ENCODE results near the gene CNNM4.
A peak's percentile ranks its signal among the peaks of the same experiment; 100 is the strongest.

The CNNM4 gene

GRCh38 chr2:96821113-96821675, 60.5 kb downstream of the CNNM4 start:
- Histone ChIP-seq H2AFZ (ENCODE audit: low read length) (no peak overlapping the region), H3K36me3 (ENCODE audit: insufficient read depth, low read length) (peaks cover 28% of the 10 kb centered on the region; the same call in 1 of the 2 replicates), H3K9ac (ENCODE audit: low read depth, low read length, poor library complexity, severe bottlenecking) (peak overlapping the region; percentile 37), H3K79me2 (ENCODE audit: insufficient read depth, low read length) (peaks cover 75% of the 10 kb centered on the region), H3K4me1 (ENCODE audit: insufficient read depth, low read length, poor library complexity, severe bottlenecking) (peaks cover 51% of the 10 kb centered on the region), H3F3A (ENCODE audit: low read depth) (no peaks in the 10 kb centered on the region), H3K9me2 (replicated peaks; ENCODE audit: low read depth, low read length) (no peaks in the 10 kb centered on the region), H4K20me1 (ENCODE audit: insufficient read depth, low read length, poor library complexity, severe bottlenecking) (peaks cover 71% of the 10 kb centered on the region), H3K9me3 (ENCODE audit: insufficient read depth, low read depth, low read length) (no peaks in the 10 kb centered on the region), H3K4me3 (ENCODE audit: low read length, poor library complexity, severe bottlenecking) (peak overlapping the region; percentile 85), H3K27me3 (ENCODE audit: insufficient read depth, low read length, poor library complexity, severe bottlenecking) (no peaks in the 10 kb centered on the region), H3K4me2 (ENCODE audit: low read depth, low read length, poor library complexity, severe bottlenecking) (peak overlapping the region; percentile 99)
- TF ChIP-seq CTCF (conservative IDR thresholded peaks at IDR 0.05; ENCODE audit: low read length) (no peak), EZH2phosphoT487 (IDR thresholded peaks at IDR 0.05; ENCODE audit: borderline replicate concordance) (no peak)

GRCh38 chr2:96822786-96823185, 62.1 kb downstream of the CNNM4 start:
- Histone ChIP-seq H3F3A (ENCODE audit: low read depth) (no peaks in the 10 kb centered on the region), H3K36me3 (ENCODE audit: insufficient read depth, low read length) (peaks cover 41% of the 10 kb centered on the region), H3K79me2 (ENCODE audit: insufficient read depth, low read length) (peaks cover 65% of the 10 kb centered on the region), H3K9ac (ENCODE audit: low read depth, low read length, poor library complexity, severe bottlenecking) (no peak overlapping the region), H3K4me3 (ENCODE audit: low read length, poor library complexity, severe bottlenecking) (no peak overlapping the region), H4K20me1 (ENCODE audit: insufficient read depth, low read length, poor library complexity, severe bottlenecking) (peaks cover 62% of the 10 kb centered on the region), H3K4me2 (ENCODE audit: low read depth, low read length, poor library complexity, severe bottlenecking) (peak overlapping the region; percentile 47), H3K4me1 (ENCODE audit: insufficient read depth, low read length, poor library complexity, severe bottlenecking) (peaks cover 43% of the 10 kb centered on the region), H2AFZ (ENCODE audit: low read length) (no peak overlapping the region), H3K9me2 (replicated peaks; ENCODE audit: low read depth, low read length) (no peaks in the 10 kb centered on the region), H3K9me3 (ENCODE audit: insufficient read depth, low read depth, low read length) (no peaks in the 10 kb centered on the region), H3K27me3 (ENCODE audit: insufficient read depth, low read length, poor library complexity, severe bottlenecking) (no peaks in the 10 kb centered on the region)
- TF ChIP-seq EZH2phosphoT487 (IDR thresholded peaks at IDR 0.05; ENCODE audit: borderline replicate concordance) (no peak), CTCF (conservative IDR thresholded peaks at IDR 0.05; ENCODE audit: low read length) (no peak)

- H3K4me2 ChIP-seq (ENCODE audit: low read depth, low read length, poor library complexity, severe bottlenecking): no peak overlapping the region
- H3K9me2 ChIP-seq (replicated peaks; ENCODE audit: low read depth, low read length): no peaks in the 10 kb centered on the region
- H3K9ac ChIP-seq (ENCODE audit: low read depth, low read length, poor library complexity, severe bottlenecking): peak overlapping the region; percentile 21
- H3F3A ChIP-seq (ENCODE audit: low read depth): no peaks in the 10 kb centered on the region
- H4K20me1 ChIP-seq (ENCODE audit: insufficient read depth, low read length, poor library complexity, severe bottlenecking): peaks cover 58% of the 10 kb centered on the region
- H2AFZ ChIP-seq (ENCODE audit: low read length): no peak overlapping the region
- H3K79me2 ChIP-seq (ENCODE audit: insufficient read depth, low read length): peaks cover 61% of the 10 kb centered on the region
- no peak overlapping the region for H3K4me3 ChIP-seq (ENCODE audit: low read length, poor library complexity, severe bottlenecking)
- no peaks in the 10 kb centered on the region for H3K9me3 ChIP-seq (ENCODE audit: insufficient read depth, low read depth, low read length)
- peaks cover 39% of the 10 kb centered on the region for H3K4me1 ChIP-seq (ENCODE audit: insufficient read depth, low read length, poor library complexity, severe bottlenecking)
- H3K27me3 ChIP-seq (ENCODE audit: insufficient read depth, low read length, poor library complexity, severe bottlenecking): no peaks in the 10 kb centered on the region
- TF ChIP-seq CTCF (conservative IDR thresholded peaks at IDR 0.05; ENCODE audit: low read length) (no peak), EZH2phosphoT487 (IDR thresholded peaks at IDR 0.05; ENCODE audit: borderline replicate concordance) (no peak)
- peaks cover 46% of the 10 kb centered on the region for H3K36me3 ChIP-seq (ENCODE audit: insufficient read depth, low read length)
These were observed 62.5 kb downstream of the CNNM4 start for GRCh38 chr2:96823198-96823597.

Measured in Loucy (cell line).